DMS79 treated with DMSO at 0.1 percent for 48 hours (cell line): Measurements from ENCODE around the gene GPC3.
"Not testable (repeated sequence)": the region's sequence is repeated elsewhere in the genome, so short reads cannot be mapped to it uniquely, and the experiment has no call there.

ENCODE experiments used
- DNase-seq: peaks from one replicate; lab custom pipeline; 2025; lab: John Stamatoyannopoulos, UW

The GPC3 gene

GRCh38 chrX:133555782-133556458, 429.5 kb downstream of the GPC3 start:
- no peak for DNase-seq

GRCh38 chrX:133550665-133551485, 434.5 kb downstream of the GPC3 start:
- no peak for DNase-seq

- no peak for DNase-seq
These were observed 436.0 kb downstream of the GPC3 start for GRCh38 chrX:133549295-133549933.

- DNase-seq: no peak
These were observed 439.0 kb downstream of the GPC3 start for GRCh38 chrX:133546441-133546840.

GRCh38 chrX:133544778-133545177, 440.6 kb downstream of the GPC3 start:
- DNase-seq: no peak

- DNase-seq: no peak
These were observed 441.3 kb downstream of the GPC3 start for GRCh38 chrX:133544115-133544514.

GRCh38 chrX:133543654-133544053, 441.7 kb downstream of the GPC3 start:
- DNase-seq: no peak

GRCh38 chrX:133542476-133542875, 442.9 kb downstream of the GPC3 start:
- DNase-seq: no peak

- DNase-seq: no peak
These were observed 444.4 kb downstream of the GPC3 start for GRCh38 chrX:133541021-133541420.

GRCh38 chrX:133538148-133538547, 447.2 kb downstream of the GPC3 start:
- DNase-seq: no peak

- DNase-seq: no peak
These were observed 448.3 kb downstream of the GPC3 start for GRCh38 chrX:133537142-133537541.

- DNase-seq: no peak
These were observed 450.3 kb downstream of the GPC3 start for GRCh38 chrX:133535066-133535465.

- DNase-seq: no peak
These were observed 451.2 kb downstream of the GPC3 start for GRCh38 chrX:133534172-133534571.

GRCh38 chrX:133533249-133533648, 452.1 kb downstream of the GPC3 start:
- DNase-seq: no peak

GRCh38 chrX:133530960-133531359, 454.4 kb downstream of the GPC3 start:
- no peak for DNase-seq

GRCh38 chrX:133529578-133529977, 455.8 kb downstream of the GPC3 start:
- no peak for DNase-seq

- DNase-seq: no peak
These were observed 457.6 kb downstream of the GPC3 start for GRCh38 chrX:133527825-133528224.

GRCh38 chrX:133527415-133527814, 458.0 kb downstream of the GPC3 start:
- DNase-seq: no peak

GRCh38 chrX:133526773-133527172, 458.6 kb downstream of the GPC3 start:
- DNase-seq: not testable (repeated sequence)

- DNase-seq: no peak
These were observed 461.9 kb downstream of the GPC3 start for GRCh38 chrX:133523526-133523925.

GRCh38 chrX:133523081-133523487, 462.3 kb downstream of the GPC3 start:
- DNase-seq: no peak

GRCh38 chrX:133516686-133517085, 468.7 kb downstream of the GPC3 start:
- DNase-seq: no peak

- DNase-seq: no peak
These were observed 470.9 kb downstream of the GPC3 start for GRCh38 chrX:133514486-133514885.
